NCI-H2171 (cell line): Measurements from ENCODE around the gene MYH15.
"Not testable (repeated sequence)": the region's sequence is repeated elsewhere in the genome, so short reads cannot be mapped to it uniquely, and the experiment has no call there.

ENCODE experiments used
- DNase-seq: peaks from one replicate; lab custom pipeline; 2025; lab: John Stamatoyannopoulos, UW

MYH15 gene

GRCh38 chr3:108388136-108389132, 122.0 kb downstream of the MYH15 start:
- DNase-seq: no peak

GRCh38 chr3:108387063-108387462, 123.3 kb downstream of the MYH15 start:
- no peak for DNase-seq

GRCh38 chr3:108383306-108383705, 127.1 kb downstream of the MYH15 start:
- DNase-seq: no peak

GRCh38 chr3:108381529-108382140, 128.8 kb downstream of the MYH15 start:
- DNase-seq: no peak

GRCh38 chr3:108380128-108380795, 130.1 kb downstream of the MYH15 start:
- DNase-seq: no peak

- not testable (repeated sequence) for DNase-seq
Observed at GRCh38 chr3:108378952-108379342, 131.4 kb downstream of the MYH15 start.

- no peak for DNase-seq
Observed at GRCh38 chr3:108378153-108378951, 132.0 kb downstream of the MYH15 start.

GRCh38 chr3:108377384-108377783, 133.0 kb downstream of the MYH15 start:
- DNase-seq: no peak

GRCh38 chr3:108376026-108376425, 134.4 kb downstream of the MYH15 start:
- no peak for DNase-seq

GRCh38 chr3:108359011-108359410, 151.4 kb downstream of the MYH15 start:
- no peak for DNase-seq

- DNase-seq: no peak
Observed at GRCh38 chr3:108357042-108357441, 153.4 kb downstream of the MYH15 start.

GRCh38 chr3:108354562-108354961, 155.8 kb downstream of the MYH15 start:
- DNase-seq: no peak

GRCh38 chr3:108352176-108352575, 158.2 kb downstream of the MYH15 start:
- DNase-seq: peak; percentile 8

GRCh38 chr3:108346301-108347227, 163.8 kb downstream of the MYH15 start:
- no peak for DNase-seq

- DNase-seq: peak; percentile 83
Observed at GRCh38 chr3:108345492-108346205, 164.7 kb downstream of the MYH15 start.

- DNase-seq: no peak
Observed at GRCh38 chr3:108343491-108343890, 166.9 kb downstream of the MYH15 start.

- DNase-seq: no peak
Observed at GRCh38 chr3:108342837-108343486, 167.4 kb downstream of the MYH15 start.

GRCh38 chr3:108341911-108342310, 168.5 kb downstream of the MYH15 start:
- DNase-seq: no peak

- no peak for DNase-seq
Observed at GRCh38 chr3:108338901-108339545, 171.4 kb downstream of the MYH15 start.
